SK-MEL-5 (cell line): ENCODE measurements around the gene MLLT6. TPM values are rescaled to one million over a fixed set of nuclear protein-coding genes. Genes with fewer than 3 reads are reported as not detected.
A peak's percentile ranks its signal among the peaks of the same experiment; 100 is the strongest.
"Not testable (repeated sequence)": the region's sequence is repeated elsewhere in the genome, so short reads cannot be mapped to it uniquely, and the experiment has no call there.

Experiments used
- DNase-seq: peaks from one replicate; pipeline ENCODE4 v3.0.0-alpha.2; 2016; ENCODE audit warnings: low read depth, low spot score
- in situ Hi-C: cut with HindIII; loops from 2 replicates; pipeline ENCODE4 v1.10.0; 2016; ENCODE audit warnings: low sequenced_read_pairs, high pct_unique_total_duplicates, low pct_unique_long_range_greater_than_20kb
- total RNA-seq: library from RNA; depleted of rRNA; stranded (reverse); fragments of >200 nt; shearing (Covaris generic); gene quantifications from 2 replicates; pipeline ENCODE4 v1.2.3, GENCODE V29; 2014

MLLT6 gene
- total RNA-seq, 1 experiment from 2014 or later = 18.7 TPM

DNA sequence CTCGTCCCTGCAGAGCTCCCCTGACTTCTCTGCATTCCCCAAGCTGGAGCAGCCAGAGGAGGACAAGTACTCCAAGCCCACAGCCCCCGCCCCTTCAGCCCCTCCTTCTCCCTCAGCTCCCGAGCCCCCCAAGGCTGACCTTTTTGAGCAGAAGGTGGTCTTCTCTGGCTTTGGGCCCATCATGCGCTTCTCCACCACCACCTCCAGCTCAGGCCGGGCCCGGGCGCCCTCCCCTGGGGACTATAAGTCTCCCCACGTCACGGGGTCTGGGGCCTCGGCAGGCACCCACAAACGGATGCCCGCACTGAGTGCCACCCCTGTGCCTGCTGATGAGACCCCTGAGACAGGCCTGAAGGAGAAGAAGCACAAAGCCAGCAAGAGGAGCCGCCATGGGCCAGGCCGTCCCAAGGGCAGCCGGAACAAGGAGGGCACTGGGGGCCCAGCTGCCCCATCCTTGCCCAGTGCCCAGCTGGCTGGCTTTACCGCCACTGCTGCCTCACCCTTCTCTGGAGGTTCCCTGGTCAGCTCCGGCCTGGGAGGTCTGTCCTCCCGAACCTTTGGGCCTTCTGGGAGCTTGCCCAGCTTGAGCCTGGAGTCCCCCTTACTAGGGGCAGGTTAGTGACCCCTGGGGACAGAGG is 11.4 kb downstream of the MLLT6 start:
- in situ Hi-C loops = no loop called here
- no peak for DNase-seq

DNA sequence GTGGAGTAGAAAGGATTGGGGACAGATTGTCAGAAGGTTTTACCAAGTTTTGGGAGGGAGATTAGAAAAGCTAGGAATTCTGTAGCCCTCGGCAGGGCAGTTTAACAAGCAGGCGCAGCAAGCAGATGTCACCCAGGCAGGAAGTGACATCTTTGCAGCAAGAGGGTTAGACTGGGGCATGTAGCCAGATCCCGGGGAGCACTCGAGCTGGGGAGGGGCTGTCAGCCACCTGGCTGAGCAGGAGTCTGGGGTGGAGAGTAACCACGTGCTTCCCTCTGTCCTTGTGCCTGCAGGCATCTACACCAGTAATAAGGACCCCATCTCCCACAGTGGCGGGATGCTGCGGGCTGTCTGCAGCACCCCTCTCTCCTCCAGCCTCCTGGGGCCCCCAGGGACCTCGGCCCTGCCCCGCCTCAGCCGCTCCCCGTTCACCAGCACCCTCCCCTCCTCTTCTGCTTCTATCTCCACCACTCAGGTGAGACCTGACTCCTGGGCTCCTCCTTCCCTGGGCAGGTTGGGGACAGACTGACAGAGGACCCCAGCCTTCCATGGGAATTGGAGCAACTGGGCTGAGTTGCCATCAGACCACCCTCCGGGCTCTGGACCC is 12.2 kb downstream of the MLLT6 start:
- DNase-seq = no peak
- in situ Hi-C loops = no loop called here

DNA sequence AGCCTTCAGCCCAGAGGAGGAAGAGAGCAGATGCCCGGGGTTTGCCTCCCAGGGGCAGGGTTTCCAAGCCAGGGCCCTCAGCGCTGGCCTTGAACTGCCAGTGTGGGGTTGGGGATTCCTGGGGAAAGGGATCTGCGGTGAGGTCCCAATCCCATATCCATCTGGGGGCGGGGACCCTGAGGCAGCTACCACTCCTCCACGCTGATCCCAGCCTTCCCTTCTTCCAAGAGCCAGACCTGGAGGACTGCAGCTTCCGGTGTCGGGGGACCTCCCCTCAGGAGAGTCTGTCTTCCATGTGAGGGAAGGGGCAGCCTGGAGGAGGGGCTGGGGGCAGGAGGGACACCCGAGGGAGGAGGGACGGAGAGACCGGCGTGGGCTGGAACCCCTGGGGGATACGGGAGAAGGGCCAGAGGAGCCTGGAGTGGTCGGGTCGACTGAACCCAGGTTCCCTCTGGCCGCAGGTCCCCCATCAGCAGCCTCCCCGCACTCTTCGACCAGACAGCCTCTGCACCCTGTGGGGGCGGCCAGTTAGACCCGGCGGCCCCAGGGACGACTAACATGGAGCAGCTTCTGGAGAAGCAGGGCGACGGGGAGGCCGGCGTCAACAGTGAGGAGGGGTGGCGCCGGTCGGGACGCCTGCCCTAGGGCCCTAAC is 14.3 kb downstream of the MLLT6 start:
- in situ Hi-C loops = no loop called here
- DNase-seq = no peak

DNA sequence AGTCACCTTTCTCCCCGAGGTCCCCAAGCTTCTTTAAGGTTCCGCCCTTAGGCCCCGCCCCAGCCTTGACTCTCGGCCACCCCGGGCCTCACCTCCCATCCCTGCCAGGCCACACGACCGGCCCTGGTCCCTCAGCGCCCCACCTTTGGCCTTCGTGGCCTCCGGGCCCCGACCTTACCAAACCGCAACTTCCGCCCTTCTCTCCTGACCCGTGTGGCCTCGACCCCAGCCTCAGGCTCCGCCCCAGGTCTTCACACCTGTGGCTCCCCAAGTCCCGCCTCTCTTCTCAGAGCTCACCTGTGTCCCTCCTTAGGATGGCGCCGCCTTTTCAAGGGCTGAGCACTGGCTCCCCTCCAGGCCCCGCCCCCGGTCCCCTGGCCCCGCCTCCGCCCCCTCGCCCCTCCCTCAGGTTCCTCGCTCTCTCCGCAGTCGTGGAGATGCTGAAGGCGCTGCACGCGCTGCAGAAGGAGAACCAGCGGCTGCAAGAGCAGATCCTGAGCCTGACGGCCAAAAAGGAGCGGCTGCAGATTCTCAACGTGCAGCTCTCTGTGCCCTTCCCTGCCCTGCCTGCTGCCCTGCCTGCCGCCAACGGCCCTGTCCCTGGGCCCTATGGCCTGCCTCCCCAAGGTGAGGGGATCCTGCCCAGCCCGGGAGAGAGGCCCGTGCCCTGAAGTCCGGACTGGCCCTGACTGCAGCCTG is 15.0 kb downstream of the MLLT6 start:
- in situ Hi-C loops = no loop called here
- DNase-seq = no peak

DNA sequence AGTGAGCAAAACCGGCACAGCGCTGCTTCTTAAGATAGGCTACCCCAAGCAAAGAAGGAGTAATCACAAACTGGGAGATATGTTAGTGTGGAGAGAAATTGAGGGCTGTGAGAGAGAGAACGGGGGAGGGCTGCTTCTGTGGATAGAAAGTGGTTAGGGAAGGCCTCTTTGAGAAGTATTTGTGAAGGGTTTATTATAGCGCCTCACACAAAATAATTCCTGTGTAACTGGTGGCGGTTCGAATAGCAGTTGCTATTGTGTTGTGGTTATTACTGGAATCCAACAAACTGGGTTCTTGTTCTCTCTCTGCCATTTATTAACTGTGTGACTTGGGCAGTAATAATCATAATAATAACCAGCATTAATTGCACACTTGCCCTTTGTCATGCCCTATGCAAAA is 15.9 kb downstream of the MLLT6 start:
- no peak for DNase-seq
- in situ Hi-C loops = no loop called here

DNA sequence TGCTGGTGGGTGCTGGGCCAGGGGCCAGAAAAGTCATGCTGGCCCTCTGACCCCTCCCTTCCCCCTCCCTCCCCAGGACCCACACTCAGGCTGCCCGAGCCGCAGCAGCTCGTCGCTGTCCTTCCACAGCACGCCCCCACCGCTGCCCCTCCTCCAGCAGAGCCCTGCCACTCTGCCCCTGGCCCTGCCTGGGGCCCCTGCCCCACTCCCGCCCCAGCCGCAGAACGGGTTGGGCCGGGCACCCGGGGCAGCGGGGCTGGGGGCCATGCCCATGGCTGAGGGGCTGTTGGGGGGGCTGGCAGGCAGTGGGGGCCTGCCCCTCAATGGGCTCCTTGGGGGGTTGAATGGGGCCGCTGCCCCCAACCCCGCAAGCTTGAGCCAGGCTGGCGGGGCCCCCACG is 16.7 kb downstream of the MLLT6 start:
- in situ Hi-C loops = no loop called here
- no peak for DNase-seq

DNA sequence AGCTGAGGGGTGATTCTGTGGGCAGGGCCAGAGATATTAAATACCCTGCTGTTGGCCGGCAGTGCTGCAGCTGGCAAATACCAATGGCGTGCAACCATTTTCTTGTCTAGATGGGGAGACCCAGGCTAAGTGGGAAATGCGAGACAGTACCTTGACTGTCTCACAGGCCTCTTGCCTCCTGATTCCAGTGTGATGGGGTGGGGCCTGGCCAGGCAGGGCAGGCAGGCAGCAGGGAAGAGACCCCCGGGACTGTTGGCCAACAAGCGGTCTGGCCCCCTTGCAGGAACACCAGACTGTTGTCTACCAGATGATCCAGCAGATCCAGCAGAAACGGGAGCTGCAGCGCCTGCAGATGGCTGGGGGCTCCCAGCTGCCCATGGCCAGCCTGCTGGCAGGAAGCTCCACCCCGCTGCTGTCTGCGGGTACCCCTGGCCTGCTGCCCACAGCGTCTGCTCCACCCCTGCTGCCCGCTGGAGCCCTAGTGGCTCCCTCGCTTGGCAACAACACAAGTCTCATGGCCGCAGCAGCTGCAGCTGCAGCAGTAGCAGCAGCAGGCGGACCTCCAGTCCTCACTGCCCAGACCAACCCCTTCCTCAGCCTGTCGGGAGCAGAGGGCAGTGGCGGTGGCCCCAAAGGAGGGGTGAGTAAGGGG is 19.4 kb downstream of the MLLT6 start:
- no peak for DNase-seq

DNA sequence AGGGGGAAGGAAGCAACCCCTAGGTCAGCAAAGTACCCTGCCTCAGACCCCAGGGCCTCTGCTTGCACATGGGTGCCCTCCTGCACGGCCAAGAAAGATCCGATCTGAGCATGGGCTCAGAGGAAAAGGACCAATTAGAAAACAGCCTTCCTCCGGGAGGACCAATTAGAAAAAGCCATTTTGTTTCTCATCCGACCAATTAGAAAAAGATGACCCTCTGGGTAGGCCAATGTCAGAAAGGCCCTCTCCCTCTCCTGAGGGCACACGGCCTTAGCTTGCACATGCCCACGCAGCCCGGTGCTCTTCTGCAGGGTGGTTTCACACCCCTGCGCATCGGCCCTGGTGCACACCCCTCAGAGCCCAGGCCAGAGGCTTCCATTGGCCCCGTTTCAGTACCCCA is 20.0 kb downstream of the MLLT6 start:
- in situ Hi-C loops = no loop called here
- DNase-seq = peak; percentile 35

More for the DNA sequence above, 19.4 kb downstream of the MLLT6 start:
- in situ Hi-C loops = no loop called here

DNA sequence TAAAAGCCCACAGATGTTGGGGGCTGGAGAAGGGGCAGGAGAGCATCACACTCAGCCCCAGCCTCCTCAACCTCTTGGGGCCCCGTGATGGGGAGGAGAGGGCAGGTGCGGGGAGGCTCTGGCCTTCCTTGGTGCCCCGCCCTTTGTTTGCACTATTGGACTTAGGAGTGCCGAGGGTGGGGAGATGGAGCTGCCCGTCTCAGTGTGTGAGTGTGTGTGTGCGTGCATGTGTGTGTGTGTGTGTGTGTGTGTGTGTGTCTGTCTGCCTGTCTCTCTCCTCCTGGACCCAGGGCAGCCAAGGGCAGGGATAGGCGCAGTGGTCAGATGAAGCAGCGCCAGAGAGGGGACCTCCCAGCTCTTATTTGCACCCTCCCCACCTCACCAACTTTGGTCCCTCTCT is 21.1 kb downstream of the MLLT6 start:
- not testable (repeated sequence) for DNase-seq

DNA sequence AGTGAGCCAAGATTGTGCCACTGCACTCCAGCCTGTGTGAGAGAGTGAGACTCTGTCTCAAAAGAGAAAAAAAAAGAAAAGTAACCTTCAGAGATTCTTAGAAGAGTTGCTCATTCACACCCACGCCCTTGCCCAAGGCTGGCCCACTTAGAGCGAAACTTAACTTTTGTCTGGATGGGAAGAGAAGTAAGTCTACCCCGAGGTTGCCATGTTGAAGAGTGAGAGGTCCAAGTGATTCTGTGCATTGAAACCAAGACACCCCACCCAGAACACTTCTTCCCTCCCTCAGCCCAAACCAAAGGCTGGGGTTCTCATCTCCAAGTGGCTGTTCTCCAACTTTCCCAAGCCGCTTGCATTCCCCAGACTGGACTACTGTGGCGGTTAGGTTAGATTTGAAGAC is 22.7 kb downstream of the MLLT6 start:
- in situ Hi-C loops = no loop called here
- DNase-seq = no peak

More for the DNA sequence above, 21.1 kb downstream of the MLLT6 start:
- in situ Hi-C loops = not testable (repeated sequence)

DNA sequence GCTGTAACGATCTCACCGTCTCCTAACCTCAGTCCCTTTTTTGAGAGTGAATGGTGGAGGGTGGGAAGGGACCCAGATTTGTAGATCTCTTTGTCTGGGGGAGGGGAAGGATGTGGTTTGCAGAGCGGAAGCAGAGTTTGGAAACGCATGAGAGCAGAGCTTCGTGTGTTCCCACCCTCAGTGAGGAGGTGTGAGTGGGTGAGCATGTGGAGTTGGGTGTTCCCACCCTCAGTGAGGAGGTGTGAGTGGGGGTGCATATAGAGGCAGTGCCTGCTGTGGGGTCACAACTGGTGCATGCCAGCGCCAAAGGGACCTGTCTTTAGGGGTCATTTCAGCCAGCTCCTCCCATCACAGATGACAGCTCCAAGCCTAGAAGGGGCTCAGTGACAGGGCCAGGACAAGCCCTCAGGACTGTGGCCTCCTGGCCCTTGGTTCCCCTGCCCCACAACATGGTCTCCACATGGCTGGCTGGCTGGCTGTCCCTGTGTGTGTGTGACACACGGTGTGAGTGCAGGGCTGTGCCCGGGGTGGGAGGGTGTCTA is 23.3 kb downstream of the MLLT6 start:
- no peak for DNase-seq
- in situ Hi-C loops = no loop called here

DNA sequence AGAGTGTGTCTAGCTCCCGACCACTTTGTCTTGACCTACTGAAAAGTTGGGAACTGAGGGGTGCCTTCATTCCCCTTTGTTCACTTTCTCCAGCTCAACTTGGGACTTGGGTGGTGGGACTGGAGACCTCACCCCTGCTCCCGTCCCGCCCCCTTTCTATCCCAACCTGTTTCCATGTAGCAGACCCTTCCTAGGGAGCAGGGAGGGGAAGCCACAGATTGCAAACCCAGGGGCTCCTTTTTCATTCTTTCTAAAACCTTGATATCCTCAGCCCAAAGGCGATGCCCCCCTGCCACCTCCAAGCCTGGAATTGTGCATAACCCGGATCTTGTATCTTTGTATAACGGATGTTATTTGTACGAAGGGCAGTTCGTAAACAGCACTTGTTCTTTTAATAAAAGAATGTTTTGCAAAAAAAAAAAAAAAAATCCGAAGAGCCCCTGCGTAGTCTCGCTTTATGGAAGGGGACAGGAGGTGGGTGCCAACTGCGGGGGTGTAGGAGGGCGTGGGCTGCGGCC is 24.4 kb downstream of the MLLT6 start:
- no peak for DNase-seq
- in situ Hi-C loops = no loop called here

DNA sequence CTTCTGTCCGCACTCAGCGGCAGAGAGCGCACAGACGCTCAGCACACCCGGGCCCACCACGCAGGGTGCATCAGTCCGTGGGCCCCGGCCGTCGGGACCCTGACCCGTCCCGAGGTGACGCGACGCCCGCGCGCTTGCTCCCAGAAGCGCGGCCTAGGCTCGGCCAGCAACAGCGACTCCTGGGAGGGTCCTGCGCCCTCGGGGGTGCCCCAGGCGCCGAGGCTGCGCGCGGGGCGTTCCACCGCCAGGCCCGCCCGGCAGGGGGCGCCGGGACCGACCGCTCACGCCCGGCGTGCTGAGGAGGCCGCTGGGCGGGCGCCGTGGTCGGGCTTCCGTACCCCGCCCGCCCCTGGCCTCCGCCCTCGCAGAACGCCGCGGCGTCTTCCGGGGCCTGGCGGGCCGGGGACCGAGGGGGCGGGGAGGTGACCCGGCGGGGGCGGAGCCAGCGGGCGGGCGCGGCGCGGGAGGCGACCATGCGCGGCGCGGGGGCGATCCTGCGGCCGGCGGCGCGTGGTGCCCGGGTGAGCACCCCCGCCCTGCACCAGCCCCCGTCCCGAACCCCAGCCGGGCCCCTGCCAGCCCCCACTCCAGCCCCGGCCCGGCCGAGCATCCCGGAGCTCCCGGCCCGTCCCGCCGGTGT is 24.9 kb downstream of the MLLT6 start, which contains the start of gene CISD3:
TSS of gene CISD3 (plus strand) at position 456 of the 640 bp plus-strand sequence. CDS start at position 474, 18 bp downstream.
- in situ Hi-C loops = no loop called here
- peak; percentile 86 for DNase-seq

DNA sequence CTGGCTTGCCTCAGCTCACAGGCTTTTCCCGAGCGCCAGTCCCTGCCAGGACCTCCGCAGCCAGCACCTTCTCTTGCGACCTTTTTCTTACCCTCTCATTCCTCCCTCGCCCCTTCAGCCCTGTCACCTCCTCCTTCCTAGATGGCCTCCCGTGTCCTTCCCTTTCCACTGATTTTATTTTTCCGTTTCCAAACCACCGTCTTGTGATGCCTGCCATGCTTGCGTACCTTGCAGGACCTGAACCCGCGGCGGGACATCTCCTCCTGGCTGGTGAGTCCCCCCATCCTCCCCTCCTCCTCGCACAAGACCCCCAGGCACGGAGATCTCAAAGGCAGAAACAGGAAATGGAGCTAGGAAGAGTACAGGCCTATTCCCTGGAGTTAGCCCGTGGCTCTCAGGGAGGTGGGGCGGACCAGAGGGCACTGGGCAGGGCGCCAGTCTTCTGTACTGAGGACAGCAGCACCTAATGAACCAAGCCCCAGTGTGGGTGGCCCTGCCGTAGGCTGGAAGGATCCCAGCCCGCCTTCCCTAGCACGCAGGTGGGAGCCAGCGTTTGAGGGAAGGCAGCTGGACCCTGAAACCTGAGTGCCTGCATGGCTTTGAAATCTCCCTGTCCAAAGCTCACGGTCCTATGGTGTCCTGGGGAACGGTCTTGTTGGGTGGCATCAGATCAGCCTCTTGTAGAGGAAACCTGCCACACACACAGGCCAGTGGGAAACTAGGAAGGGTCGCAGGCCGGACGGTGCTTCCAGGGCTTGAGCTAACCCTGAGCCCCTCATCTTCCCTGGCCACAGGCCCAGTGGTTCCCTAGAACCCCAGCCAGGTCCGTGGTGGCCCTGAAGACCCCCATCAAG is 25.7 kb downstream of the MLLT6 start:
- in situ Hi-C loops = no loop called here

DNA sequence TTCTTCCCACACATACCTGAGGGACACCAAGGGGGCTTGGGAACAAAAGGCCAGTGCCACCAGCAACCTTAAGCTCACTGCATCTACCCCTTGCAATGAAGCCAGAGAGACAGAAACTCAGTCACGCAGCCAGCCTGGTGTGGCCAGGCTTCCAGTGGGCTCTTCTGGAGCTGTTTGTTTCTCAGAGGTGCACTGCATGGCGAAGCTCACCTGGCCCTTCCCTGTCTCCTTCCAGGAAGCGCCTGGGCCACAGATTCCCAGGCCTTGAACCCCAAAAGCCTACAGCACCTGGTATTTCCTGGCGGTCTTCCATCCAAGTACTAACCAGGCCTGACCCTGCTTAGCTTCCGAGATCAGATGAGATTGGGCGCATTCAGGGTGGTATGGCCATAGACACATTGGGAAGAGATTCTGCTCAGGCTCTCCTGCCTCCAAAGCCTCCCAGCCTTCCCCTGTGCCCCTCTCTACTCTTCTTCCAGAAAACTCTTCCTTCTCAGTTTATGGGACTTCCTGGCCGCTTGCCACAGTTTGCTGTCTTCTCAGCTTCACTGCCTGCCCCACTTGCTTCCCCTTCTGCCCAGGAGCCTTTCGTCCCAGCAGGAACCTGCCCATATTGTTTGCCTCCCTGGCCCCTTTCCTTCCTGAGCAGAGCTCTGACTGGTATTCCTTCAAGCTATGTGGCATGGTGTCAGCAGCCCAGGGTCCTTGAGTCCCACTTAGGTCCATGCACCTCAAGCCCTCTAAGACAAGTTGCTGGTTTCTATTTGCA is 26.6 kb downstream of the MLLT6 start:
- in situ Hi-C loops = no loop called here

More for the DNA sequence above, 25.7 kb downstream of the MLLT6 start:
- DNase-seq = peak; percentile 47

More for the DNA sequence above, 26.6 kb downstream of the MLLT6 start:
- no peak for DNase-seq
